ENCODE measurements around the gene CNIH1. TPM values are rescaled to one million over a fixed set of nuclear protein-coding genes. Genes with fewer than 3 reads are reported as not detected.
A peak's percentile ranks its signal among the peaks of the same experiment; 100 is the strongest.

Gene CNIH1
- total and polyA plus RNA-seq, 2 of the 13 experiments (the other 11 are each of a cell fraction or from before 2014, with no cell fraction given) = 166 to 421 TPM

DNA sequence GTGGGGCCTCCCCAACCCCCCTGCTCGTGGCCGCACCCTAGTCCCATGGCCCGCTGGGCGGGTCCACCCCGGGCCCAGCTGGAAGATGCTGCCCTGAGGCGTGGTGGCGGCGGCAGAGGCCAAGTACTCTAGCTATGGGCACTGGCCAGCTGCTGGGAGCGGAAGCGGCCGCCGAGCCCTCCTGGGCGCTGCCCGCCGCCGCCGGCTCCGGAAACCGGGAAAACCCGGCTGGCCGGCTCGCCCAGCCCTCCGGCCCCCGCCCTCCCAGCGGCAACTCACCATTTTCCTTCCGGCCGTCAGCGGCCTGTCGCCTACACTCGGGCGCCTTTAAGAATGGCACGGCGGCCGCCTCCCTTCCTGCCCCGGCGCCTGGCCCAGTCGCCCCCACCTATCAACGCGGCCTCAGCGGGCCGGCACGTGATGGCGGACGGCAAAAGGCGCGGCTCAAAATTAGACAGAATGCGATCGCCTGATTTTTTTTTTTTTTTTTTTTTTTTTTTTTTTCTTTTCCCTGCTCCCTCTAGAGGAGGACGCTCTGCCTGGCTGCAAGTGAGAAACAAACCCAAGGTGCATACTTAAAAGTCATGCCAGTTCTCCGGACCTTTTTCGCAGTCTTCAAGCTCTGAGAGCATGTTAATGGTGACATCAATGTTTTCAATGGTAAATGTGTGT lies 47.6 kb upstream of the CNIH1 start, which contains the start of gene GMFB (continued):
- TF ChIP-seq, protein P1, sequence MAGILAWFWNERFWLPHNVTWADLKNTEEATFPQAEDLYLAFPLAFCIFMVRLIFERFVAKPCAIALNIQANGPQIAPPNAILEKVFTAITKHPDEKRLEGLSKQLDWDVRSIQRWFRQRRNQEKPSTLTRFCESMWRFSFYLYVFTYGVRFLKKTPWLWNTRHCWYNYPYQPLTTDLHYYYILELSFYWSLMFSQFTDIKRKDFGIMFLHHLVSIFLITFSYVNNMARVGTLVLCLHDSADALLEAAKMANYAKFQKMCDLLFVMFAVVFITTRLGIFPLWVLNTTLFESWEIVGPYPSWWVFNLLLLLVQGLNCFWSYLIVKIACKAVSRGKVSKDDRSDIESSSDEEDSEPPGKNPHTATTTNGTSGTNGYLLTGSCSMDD (CRISPR knock-in tag; IDR thresholded peaks at IDR 0.05) = no peak
- TF ChIP-seq, protein P2, sequence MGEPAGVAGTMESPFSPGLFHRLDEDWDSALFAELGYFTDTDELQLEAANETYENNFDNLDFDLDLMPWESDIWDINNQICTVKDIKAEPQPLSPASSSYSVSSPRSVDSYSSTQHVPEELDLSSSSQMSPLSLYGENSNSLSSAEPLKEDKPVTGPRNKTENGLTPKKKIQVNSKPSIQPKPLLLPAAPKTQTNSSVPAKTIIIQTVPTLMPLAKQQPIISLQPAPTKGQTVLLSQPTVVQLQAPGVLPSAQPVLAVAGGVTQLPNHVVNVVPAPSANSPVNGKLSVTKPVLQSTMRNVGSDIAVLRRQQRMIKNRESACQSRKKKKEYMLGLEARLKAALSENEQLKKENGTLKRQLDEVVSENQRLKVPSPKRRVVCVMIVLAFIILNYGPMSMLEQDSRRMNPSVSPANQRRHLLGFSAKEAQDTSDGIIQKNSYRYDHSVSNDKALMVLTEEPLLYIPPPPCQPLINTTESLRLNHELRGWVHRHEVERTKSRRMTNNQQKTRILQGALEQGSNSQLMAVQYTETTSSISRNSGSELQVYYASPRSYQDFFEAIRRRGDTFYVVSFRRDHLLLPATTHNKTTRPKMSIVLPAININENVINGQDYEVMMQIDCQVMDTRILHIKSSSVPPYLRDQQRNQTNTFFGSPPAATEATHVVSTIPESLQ (CRISPR knock-in tag; conservative IDR thresholded peaks at IDR 0.05) = no peak
- TF ChIP-seq KLF16 (CRISPR knock-in tag; IDR thresholded peaks at IDR 0.05) (peak in 1 of 2 experiments; percentile 67; a peak in 1 of 4 replicates), RAD51 (IDR thresholded peaks at IDR 0.05; ENCODE audit: borderline replicate concordance) (peak; percentile 28; the same call in 1 of the 2 replicates), RBFOX2 (IDR thresholded peaks at IDR 0.05; ENCODE audit: low read depth, low read length) (peak; percentile 90), ZFP37 (CRISPR knock-in tag; IDR thresholded peaks at IDR 0.05; ENCODE audit: borderline replicate concordance) (0 out of 2 replicates have a peak, but pooled peaks have one; percentile 36), SMAD9 (CRISPR knock-in tag; IDR thresholded peaks at IDR 0.05) (no peak), NPAS2 (CRISPR knock-in tag; IDR thresholded peaks at IDR 0.05; ENCODE audit: borderline replicate concordance) (no peak)
- TF ChIP-seq, protein P3, sequence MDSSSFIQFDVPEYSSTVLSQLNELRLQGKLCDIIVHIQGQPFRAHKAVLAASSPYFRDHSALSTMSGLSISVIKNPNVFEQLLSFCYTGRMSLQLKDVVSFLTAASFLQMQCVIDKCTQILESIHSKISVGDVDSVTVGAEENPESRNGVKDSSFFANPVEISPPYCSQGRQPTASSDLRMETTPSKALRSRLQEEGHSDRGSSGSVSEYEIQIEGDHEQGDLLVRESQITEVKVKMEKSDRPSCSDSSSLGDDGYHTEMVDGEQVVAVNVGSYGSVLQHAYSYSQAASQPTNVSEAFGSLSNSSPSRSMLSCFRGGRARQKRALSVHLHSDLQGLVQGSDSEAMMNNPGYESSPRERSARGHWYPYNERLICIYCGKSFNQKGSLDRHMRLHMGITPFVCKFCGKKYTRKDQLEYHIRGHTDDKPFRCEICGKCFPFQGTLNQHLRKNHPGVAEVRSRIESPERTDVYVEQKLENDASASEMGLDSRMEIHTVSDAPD (CRISPR knock-in tag; IDR thresholded peaks at IDR 0.05) = peak; percentile 39; the same call in 1 of the 2 replicates
- TF ChIP-seq, protein P4, sequence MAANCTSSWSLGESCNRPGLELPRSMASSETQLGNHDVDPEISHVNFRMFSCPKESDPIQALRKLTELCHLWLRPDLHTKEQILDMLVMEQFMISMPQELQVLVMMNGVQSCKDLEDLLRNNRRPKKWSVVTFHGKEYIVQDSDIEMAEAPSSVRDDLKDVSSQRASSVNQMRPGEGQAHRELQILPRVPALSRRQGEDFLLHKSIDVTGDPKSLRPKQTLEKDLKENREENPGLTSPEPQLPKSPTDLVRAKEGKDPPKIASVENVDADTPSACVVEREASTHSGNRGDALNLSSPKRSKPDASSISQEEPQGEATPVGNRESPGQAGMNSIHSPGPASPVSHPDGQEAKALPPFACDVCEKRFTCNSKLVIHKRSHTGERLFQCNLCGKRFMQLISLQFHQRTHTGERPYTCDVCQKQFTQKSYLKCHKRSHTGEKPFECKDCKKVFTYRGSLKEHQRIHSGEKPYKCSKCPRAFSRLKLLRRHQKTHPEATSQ (CRISPR knock-in tag; IDR thresholded peaks at IDR 0.05; ENCODE audit: borderline replicate concordance) = peak; percentile 72; the same call in 1 of the 2 replicates
- TF ChIP-seq, protein P5, sequence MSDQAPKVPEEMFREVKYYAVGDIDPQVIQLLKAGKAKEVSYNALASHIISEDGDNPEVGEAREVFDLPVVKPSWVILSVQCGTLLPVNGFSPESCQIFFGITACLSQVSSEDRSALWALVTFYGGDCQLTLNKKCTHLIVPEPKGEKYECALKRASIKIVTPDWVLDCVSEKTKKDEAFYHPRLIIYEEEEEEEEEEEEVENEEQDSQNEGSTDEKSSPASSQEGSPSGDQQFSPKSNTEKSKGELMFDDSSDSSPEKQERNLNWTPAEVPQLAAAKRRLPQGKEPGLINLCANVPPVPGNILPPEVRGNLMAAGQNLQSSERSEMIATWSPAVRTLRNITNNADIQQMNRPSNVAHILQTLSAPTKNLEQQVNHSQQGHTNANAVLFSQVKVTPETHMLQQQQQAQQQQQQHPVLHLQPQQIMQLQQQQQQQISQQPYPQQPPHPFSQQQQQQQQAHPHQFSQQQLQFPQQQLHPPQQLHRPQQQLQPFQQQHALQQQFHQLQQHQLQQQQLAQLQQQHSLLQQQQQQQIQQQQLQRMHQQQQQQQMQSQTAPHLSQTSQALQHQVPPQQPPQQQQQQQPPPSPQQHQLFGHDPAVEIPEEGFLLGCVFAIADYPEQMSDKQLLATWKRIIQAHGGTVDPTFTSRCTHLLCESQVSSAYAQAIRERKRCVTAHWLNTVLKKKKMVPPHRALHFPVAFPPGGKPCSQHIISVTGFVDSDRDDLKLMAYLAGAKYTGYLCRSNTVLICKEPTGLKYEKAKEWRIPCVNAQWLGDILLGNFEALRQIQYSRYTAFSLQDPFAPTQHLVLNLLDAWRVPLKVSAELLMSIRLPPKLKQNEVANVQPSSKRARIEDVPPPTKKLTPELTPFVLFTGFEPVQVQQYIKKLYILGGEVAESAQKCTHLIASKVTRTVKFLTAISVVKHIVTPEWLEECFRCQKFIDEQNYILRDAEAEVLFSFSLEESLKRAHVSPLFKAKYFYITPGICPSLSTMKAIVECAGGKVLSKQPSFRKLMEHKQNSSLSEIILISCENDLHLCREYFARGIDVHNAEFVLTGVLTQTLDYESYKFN (CRISPR knock-in tag; conservative IDR thresholded peaks at IDR 0.05) = peak; percentile 60
- TF ChIP-seq, protein P6, sequence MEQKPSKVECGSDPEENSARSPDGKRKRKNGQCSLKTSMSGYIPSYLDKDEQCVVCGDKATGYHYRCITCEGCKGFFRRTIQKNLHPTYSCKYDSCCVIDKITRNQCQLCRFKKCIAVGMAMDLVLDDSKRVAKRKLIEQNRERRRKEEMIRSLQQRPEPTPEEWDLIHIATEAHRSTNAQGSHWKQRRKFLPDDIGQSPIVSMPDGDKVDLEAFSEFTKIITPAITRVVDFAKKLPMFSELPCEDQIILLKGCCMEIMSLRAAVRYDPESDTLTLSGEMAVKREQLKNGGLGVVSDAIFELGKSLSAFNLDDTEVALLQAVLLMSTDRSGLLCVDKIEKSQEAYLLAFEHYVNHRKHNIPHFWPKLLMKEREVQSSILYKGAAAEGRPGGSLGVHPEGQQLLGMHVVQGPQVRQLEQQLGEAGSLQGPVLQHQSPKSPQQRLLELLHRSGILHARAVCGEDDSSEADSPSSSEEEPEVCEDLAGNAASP (CRISPR knock-in tag; IDR thresholded peaks at IDR 0.05; ENCODE audit: borderline replicate concordance) = 0 out of 2 replicates have a peak, but pooled peaks have one; percentile 16
- TF ChIP-seq, protein P7, sequence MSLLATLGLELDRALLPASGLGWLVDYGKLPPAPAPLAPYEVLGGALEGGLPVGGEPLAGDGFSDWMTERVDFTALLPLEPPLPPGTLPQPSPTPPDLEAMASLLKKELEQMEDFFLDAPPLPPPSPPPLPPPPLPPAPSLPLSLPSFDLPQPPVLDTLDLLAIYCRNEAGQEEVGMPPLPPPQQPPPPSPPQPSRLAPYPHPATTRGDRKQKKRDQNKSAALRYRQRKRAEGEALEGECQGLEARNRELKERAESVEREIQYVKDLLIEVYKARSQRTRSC (CRISPR knock-in tag; IDR thresholded peaks at IDR 0.05; ENCODE audit: low read depth) = no peak
- TF ChIP-seq, protein P8, sequence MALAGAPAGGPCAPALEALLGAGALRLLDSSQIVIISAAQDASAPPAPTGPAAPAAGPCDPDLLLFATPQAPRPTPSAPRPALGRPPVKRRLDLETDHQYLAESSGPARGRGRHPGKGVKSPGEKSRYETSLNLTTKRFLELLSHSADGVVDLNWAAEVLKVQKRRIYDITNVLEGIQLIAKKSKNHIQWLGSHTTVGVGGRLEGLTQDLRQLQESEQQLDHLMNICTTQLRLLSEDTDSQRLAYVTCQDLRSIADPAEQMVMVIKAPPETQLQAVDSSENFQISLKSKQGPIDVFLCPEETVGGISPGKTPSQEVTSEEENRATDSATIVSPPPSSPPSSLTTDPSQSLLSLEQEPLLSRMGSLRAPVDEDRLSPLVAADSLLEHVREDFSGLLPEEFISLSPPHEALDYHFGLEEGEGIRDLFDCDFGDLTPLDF (CRISPR knock-in tag; IDR thresholded peaks at IDR 0.05) = 0 out of 2 replicates have a peak, but pooled peaks have one; percentile 31

All from HepG2 (cell line).